A673 (cell line): ENCODE results near the gene ELP4.

Source experiments
- CTCF ChIP-seq: fragments of 300-800, 200-600 bp; sonication (generic); conservative IDR thresholded peaks from 2 replicates; pipeline ENCODE4 v1.5.1; 2017; ENCODE audit warnings: low read depth, mild to moderate bottlenecking, antibody characterized with exemption, low read length, moderate library complexity, mixed read lengths
- EZH2 ChIP-seq: fragments of 200-600 bp; sonication (generic); IDR thresholded peaks from 2 replicates; pipeline ENCODE4 v1.6.1; 2017; ENCODE audit warnings: borderline replicate concordance, low read depth, mild to moderate bottlenecking, mixed read lengths, antibody characterized with exemption, low read length; ENCODE audit not compliant: poor library complexity, severe bottlenecking

GRCh38 chr11:31500560-31500959, 9.0 kb upstream of the ELP4 start:
- TF ChIP-seq CTCF (no peak), EZH2 (no peak)
